Measurements from ENCODE around the gene PAGE2.
A peak's percentile ranks its signal among the peaks of the same experiment; 100 is the strongest.

Gene PAGE2

DNA sequence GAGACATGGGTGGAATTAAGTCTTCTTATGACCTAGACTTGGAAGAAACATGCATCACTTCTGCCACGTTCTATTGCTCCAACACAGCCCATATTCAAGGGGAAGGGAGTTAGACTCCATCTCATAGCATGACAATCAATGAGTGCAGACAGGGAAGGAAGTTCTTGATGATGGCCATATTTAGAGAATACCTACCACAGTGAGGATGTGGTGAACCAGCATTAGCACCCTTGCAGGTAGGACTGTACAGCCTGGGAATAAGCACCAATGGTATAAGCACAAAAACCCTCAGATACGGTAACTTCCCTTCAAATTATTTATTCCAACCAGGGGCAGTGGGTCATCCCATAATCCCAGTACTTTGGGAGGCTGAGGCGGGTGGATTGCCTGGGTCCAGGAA is 29.8 kb downstream of the PAGE2 start:
- no peak for TF ChIP-seq ZNF70 (CRISPR knock-in tag; IDR thresholded peaks at IDR 0.05)
- ATAC-seq, result no peak

GRCh38 chrX:55119271-55119670 is 30.5 kb downstream of the PAGE2 start:
- TF ChIP-seq ZNF8 (CRISPR knock-in tag; IDR thresholded peaks at IDR 0.05) (no peak), GLIS3 (CRISPR knock-in tag; IDR thresholded peaks at IDR 0.05) (no peak), ISL1 (CRISPR knock-in tag; IDR thresholded peaks at IDR 0.05) (no peak)
- no peak for ATAC-seq

DNA sequence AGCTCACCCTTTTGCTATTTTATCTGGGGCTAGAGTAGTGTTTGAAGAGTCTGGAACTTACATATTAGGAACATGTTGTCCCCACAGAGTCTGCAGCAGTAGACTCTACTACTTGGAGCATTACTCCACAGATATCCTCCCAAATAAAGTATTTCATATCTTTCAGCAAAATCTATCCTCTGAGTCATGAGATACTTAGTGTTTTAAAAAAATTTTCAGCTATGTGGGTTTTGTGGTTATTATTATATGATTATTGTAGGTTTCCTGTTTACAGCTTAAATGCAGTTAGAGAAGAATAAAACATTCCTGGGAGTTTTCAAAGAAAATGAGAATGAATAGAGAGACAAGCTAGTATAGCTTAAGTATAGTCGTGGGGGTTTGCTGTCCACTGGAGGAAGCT is 30.9 kb downstream of the PAGE2 start:
- peak; percentile 61 for ATAC-seq
- no peak for TF ChIP-seq PPARA (CRISPR knock-in tag; IDR thresholded peaks at IDR 0.05; ENCODE audit: borderline replicate concordance)
- no peak for TF ChIP-seq PATZ1 (CRISPR knock-in tag; IDR thresholded peaks at IDR 0.05; ENCODE audit: borderline replicate concordance)
- TF ChIP-seq CSDC2 (CRISPR knock-in tag; IDR thresholded peaks at IDR 0.05), result no peak
- TF ChIP-seq RARB (CRISPR knock-in tag; IDR thresholded peaks at IDR 0.05), result no peak
- no peak for TF ChIP-seq ARNTL (CRISPR knock-in tag; IDR thresholded peaks at IDR 0.05; ENCODE audit: borderline replicate concordance, low read depth)
- TF ChIP-seq, protein P1, sequence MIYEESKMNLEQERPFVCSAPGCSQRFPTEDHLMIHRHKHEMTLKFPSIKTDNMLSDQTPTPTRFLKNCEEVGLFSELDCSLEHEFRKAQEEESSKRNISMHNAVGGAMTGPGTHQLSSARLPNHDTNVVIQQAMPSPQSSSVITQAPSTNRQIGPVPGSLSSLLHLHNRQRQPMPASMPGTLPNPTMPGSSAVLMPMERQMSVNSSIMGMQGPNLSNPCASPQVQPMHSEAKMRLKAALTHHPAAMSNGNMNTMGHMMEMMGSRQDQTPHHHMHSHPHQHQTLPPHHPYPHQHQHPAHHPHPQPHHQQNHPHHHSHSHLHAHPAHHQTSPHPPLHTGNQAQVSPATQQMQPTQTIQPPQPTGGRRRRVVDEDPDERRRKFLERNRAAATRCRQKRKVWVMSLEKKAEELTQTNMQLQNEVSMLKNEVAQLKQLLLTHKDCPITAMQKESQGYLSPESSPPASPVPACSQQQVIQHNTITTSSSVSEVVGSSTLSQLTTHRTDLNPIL (CRISPR knock-in tag; IDR thresholded peaks at IDR 0.05; ENCODE audit: low read depth), result no peak
- TF ChIP-seq GLIS3 (CRISPR knock-in tag; IDR thresholded peaks at IDR 0.05), result no peak
- TF ChIP-seq ZNF70 (CRISPR knock-in tag; IDR thresholded peaks at IDR 0.05), result no peak
- no peak for TF ChIP-seq SNAI2 (CRISPR knock-in tag; IDR thresholded peaks at IDR 0.05)
- TF ChIP-seq ZC3H10 (CRISPR knock-in tag; IDR thresholded peaks at IDR 0.05), result no peak
- TF ChIP-seq, protein P2, sequence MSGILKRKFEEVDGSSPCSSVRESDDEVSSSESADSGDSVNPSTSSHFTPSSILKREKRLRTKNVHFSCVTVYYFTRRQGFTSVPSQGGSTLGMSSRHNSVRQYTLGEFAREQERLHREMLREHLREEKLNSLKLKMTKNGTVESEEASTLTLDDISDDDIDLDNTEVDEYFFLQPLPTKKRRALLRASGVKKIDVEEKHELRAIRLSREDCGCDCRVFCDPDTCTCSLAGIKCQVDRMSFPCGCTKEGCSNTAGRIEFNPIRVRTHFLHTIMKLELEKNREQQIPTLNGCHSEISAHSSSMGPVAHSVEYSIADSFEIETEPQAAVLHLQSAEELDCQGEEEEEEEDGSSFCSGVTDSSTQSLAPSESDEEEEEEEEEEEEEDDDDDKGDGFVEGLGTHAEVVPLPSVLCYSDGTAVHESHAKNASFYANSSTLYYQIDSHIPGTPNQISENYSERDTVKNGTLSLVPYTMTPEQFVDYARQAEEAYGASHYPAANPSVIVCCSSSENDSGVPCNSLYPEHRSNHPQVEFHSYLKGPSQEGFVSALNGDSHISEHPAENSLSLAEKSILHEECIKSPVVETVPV (CRISPR knock-in tag; IDR thresholded peaks at IDR 0.05), result no peak
- TF ChIP-seq ZNF8 (CRISPR knock-in tag; IDR thresholded peaks at IDR 0.05), result no peak
- TF ChIP-seq TOX (CRISPR knock-in tag; IDR thresholded peaks at IDR 0.05; ENCODE audit: borderline replicate concordance), result no peak

- ATAC-seq, result no peak
Measured at GRCh38 chrX:55120761-55121358, 32.0 kb downstream of the PAGE2 start.

DNA sequence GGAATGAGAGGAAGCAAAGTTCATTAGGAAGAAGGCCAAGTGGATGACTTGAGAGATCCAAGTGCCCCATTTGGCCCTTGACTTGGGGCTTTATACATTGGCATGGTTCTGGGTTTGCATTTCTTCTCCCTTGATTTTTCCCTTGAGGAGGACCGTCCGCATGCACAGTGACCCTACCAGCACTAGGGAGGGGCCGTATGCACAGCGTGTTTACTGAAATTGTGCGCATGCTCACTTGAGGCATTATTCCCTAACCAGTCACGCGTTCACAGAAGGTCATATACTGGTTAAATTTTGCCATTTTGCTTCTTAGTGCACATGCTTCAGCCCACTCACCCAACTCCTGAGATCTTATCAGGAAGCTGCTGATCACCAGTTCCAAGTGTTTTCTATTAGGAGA is 35.1 kb downstream of the PAGE2 start:
- no peak for ATAC-seq
- TF ChIP-seq BACH2 (CRISPR knock-in tag; IDR thresholded peaks at IDR 0.05; ENCODE audit: borderline replicate concordance), result no peak
- TF ChIP-seq OSR1 (CRISPR knock-in tag; IDR thresholded peaks at IDR 0.05), result no peak
- no peak for TF ChIP-seq ZNF565 (CRISPR knock-in tag; conservative IDR thresholded peaks at IDR 0.05; ENCODE audit: low read depth)
- TF ChIP-seq, protein P1 (CRISPR knock-in tag; IDR thresholded peaks at IDR 0.05; ENCODE audit: low read depth), result no peak
- TF ChIP-seq ZC3H10 (CRISPR knock-in tag; IDR thresholded peaks at IDR 0.05), result no peak
- no peak for TF ChIP-seq ZFP30 (CRISPR knock-in tag; IDR thresholded peaks at IDR 0.05)

More at GRCh38 chrX:55120761-55121358, 32.0 kb downstream of the PAGE2 start:
- TF ChIP-seq ISL1 (CRISPR knock-in tag; IDR thresholded peaks at IDR 0.05), result no peak

GRCh38 chrX:55127692-55128091 is 38.9 kb downstream of the PAGE2 start:
- no peak for ATAC-seq
- TF ChIP-seq ARNTL (CRISPR knock-in tag; IDR thresholded peaks at IDR 0.05; ENCODE audit: borderline replicate concordance, low read depth) (no peak), ZNF565 (CRISPR knock-in tag; conservative IDR thresholded peaks at IDR 0.05; ENCODE audit: low read depth) (no peak), ZNF8 (CRISPR knock-in tag; IDR thresholded peaks at IDR 0.05) (no peak), ZFP3 (CRISPR knock-in tag; IDR thresholded peaks at IDR 0.05) (no peak), ZC3H10 (CRISPR knock-in tag; IDR thresholded peaks at IDR 0.05) (no peak), ZNF70 (CRISPR knock-in tag; IDR thresholded peaks at IDR 0.05) (no peak), ESRRG (CRISPR knock-in tag; IDR thresholded peaks at IDR 0.05) (no peak), TCF4 (CRISPR knock-in tag; IDR thresholded peaks at IDR 0.05; ENCODE audit: borderline replicate concordance) (no peak), OSR1 (CRISPR knock-in tag; IDR thresholded peaks at IDR 0.05) (no peak), RARB (CRISPR knock-in tag; IDR thresholded peaks at IDR 0.05) (no peak), ZFP30 (CRISPR knock-in tag; IDR thresholded peaks at IDR 0.05) (no peak)

Measured in SK-N-SH treated with all-trans-retinoic acid at 6 μM for 48 hours (cell line).